Bronchial epithelial cell (primary cell): ENCODE measurements around the gene ARHGAP6. TPM values are rescaled to one million over a fixed set of nuclear protein-coding genes. Genes with fewer than 3 reads are reported as not detected.

Source experiments
- DNase-seq: peaks from one replicate; pipeline ENCODE4 v3.0.0-alpha.2; 2010; ENCODE audit warnings: low read depth
- FAIRE-seq: peaks from 2 replicates; lab custom pipeline; 2011; peaks lifted over from hg19 to GRCh38; lab: Jason Lieb, UNC
- H3K27me3 ChIP-seq: 2 replicates; pipeline ENCODE4 v1.5.1; 2011; ENCODE audit warnings: low read length; ENCODE audit not compliant: control insufficient read depth, insufficient read depth
- H3K36me3 ChIP-seq: 2 replicates; pipeline ENCODE4 v1.5.1; 2011; ENCODE audit warnings: low read length; ENCODE audit not compliant: control insufficient read depth, insufficient read depth
- H3K4me3 ChIP-seq: 2 replicates; pipeline ENCODE4 v1.5.1; 2011; ENCODE audit warnings: mild to moderate bottlenecking, low read depth, low read length, control low read depth
- total RNA-seq: library from RNA; depleted of rRNA; stranded (reverse); fragments of >200 nt; gene quantifications from 2 replicates; pipeline ENCODE4 v1.2.1, GENCODE V29; 2014
- TF ChIP-seq, protein P1 (sequence below): IDR thresholded peaks from 2 replicates; pipeline ENCODE4 v1.5.1; 2011; ENCODE audit warnings: mild to moderate bottlenecking, moderate library complexity, low read length, control low read depth, inconsistent platforms; ENCODE audit not compliant: insufficient read depth, severe bottlenecking

The ARHGAP6 gene
- total RNA-seq, 1 donor from 2014 or later = under 0.01 TPM

- TF ChIP-seq, protein P1, sequence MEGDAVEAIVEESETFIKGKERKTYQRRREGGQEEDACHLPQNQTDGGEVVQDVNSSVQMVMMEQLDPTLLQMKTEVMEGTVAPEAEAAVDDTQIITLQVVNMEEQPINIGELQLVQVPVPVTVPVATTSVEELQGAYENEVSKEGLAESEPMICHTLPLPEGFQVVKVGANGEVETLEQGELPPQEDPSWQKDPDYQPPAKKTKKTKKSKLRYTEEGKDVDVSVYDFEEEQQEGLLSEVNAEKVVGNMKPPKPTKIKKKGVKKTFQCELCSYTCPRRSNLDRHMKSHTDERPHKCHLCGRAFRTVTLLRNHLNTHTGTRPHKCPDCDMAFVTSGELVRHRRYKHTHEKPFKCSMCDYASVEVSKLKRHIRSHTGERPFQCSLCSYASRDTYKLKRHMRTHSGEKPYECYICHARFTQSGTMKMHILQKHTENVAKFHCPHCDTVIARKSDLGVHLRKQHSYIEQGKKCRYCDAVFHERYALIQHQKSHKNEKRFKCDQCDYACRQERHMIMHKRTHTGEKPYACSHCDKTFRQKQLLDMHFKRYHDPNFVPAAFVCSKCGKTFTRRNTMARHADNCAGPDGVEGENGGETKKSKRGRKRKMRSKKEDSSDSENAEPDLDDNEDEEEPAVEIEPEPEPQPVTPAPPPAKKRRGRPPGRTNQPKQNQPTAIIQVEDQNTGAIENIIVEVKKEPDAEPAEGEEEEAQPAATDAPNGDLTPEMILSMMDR = no peak
- DNase-seq = no peak
- H3K27me3 ChIP-seq = no peaks in the 10 kb centered on the region
- no peak for FAIRE-seq
- H3K4me3 ChIP-seq = no peak overlapping the region
- no peaks in the 10 kb centered on the region for H3K36me3 ChIP-seq
Measured at GRCh38 chrX:11462136-11462535, 203.6 kb downstream of the ARHGAP6 start.

GRCh38 chrX:11461201-11462001 lies 204.3 kb downstream of the ARHGAP6 start:
- DNase-seq (no peak), FAIRE-seq (no peak)
- Histone ChIP-seq H3K36me3 (no peaks in the 10 kb centered on the region), H3K4me3 (no peak overlapping the region), H3K27me3 (no peaks in the 10 kb centered on the region)
- TF ChIP-seq, protein P1 = no peak

DNA sequence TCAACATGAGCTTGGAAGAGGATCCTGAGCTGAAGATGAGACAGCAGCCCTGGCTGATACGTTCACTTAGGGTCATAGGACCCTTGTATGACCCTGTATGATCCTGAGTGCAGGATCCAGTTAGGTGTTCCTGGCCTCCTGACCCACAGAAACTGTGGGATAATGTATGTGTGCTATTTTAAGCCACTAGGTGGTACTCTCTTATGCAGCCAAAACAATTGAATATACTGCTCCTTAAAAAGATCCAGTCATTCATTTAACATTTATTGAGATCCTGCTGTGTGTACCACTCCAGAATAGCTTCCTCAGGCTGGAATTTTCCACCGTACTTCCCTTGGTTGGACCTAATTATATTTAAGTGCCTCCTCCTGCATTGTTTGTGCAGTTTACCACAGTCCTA lies 205.4 kb downstream of the ARHGAP6 start:
- H3K4me3 ChIP-seq = no peak overlapping the region
- no peaks in the 10 kb centered on the region for H3K36me3 ChIP-seq
- TF ChIP-seq, protein P1 = peak; percentile 27
- DNase-seq (no peak), FAIRE-seq (no peak)
- no peaks in the 10 kb centered on the region for H3K27me3 ChIP-seq

GRCh38 chrX:11458170-11458569 lies 207.6 kb downstream of the ARHGAP6 start:
- DNase-seq (no peak), FAIRE-seq (no peak)
- no peaks in the 10 kb centered on the region for H3K27me3 ChIP-seq
- no peaks in the 10 kb centered on the region for H3K36me3 ChIP-seq
- TF ChIP-seq, protein P1 = no peak
- no peak overlapping the region for H3K4me3 ChIP-seq

- no peak overlapping the region for H3K4me3 ChIP-seq
- no peaks in the 10 kb centered on the region for H3K27me3 ChIP-seq
- DNase-seq = no peak
- TF ChIP-seq, protein P1 = no peak
- FAIRE-seq = no peak
- H3K36me3 ChIP-seq = no peaks in the 10 kb centered on the region
Measured at GRCh38 chrX:11451151-11451550, 214.6 kb downstream of the ARHGAP6 start.
